Glutamatergic neuron (in vitro differentiated cells): ENCODE results near the gene GAREM2. TPM values are rescaled to one million over a fixed set of nuclear protein-coding genes. Genes with fewer than 3 reads are reported as not detected.

ENCODE experiments used
- DNase-seq: peaks from one replicate; pipeline ENCODE4 v3.0.0; 2022
- H3K27ac Mint-ChIP-seq: one replicate; pipeline ENCODE4 v1.8.0; 2020; ENCODE audit warnings: mild to moderate bottlenecking, mixed read lengths, inconsistent platforms; ENCODE audit not compliant: unreplicated experiment
- H3K27me3 Mint-ChIP-seq: one replicate; pipeline ENCODE4 v1.8.0; 2020; ENCODE audit warnings: mild to moderate bottlenecking, moderate library complexity, mixed read lengths, inconsistent platforms; ENCODE audit not compliant: unreplicated experiment
- H3K36me3 Mint-ChIP-seq: one replicate; pipeline ENCODE4 v1.8.0; 2020; ENCODE audit warnings: mild to moderate bottlenecking, mixed read lengths, inconsistent platforms; ENCODE audit not compliant: unreplicated experiment
- H3K4me1 Mint-ChIP-seq: one replicate; pipeline ENCODE4 v1.8.0; 2020; ENCODE audit warnings: mild to moderate bottlenecking, low read depth, mixed read lengths, inconsistent platforms; ENCODE audit not compliant: unreplicated experiment
- H3K4me3 Mint-ChIP-seq: one replicate; pipeline ENCODE4 v1.8.0; 2020; ENCODE audit warnings: mild to moderate bottlenecking, mixed read lengths, inconsistent platforms; ENCODE audit not compliant: unreplicated experiment
- H3K9me3 Mint-ChIP-seq: one replicate; pipeline ENCODE4 v1.8.0; 2020; ENCODE audit warnings: mild to moderate bottlenecking, moderate library complexity, mixed read lengths, inconsistent platforms; ENCODE audit not compliant: unreplicated experiment
- CTCF ChIP-seq: fragments of 200-600 bp; sonication (generic); IDR thresholded peaks from one replicate; pipeline ENCODE4 v1.5.0; 2021; ENCODE audit not compliant: partially characterized antibody, unreplicated experiment
- total RNA-seq: library from RNA; stranded (reverse); fragmentation: NEBNext Ultra II Directional; extraction: Animal tissue kit (Norgen Biotek cat#: 25700); gene quantifications from one replicate; pipeline ENCODE4 v1.2.1, GENCODE V29; 2021; ENCODE audit not compliant: unreplicated experiment

GAREM2 gene
- total RNA-seq, 1 donor from 2014 or later: 49.3 TPM

DNA sequence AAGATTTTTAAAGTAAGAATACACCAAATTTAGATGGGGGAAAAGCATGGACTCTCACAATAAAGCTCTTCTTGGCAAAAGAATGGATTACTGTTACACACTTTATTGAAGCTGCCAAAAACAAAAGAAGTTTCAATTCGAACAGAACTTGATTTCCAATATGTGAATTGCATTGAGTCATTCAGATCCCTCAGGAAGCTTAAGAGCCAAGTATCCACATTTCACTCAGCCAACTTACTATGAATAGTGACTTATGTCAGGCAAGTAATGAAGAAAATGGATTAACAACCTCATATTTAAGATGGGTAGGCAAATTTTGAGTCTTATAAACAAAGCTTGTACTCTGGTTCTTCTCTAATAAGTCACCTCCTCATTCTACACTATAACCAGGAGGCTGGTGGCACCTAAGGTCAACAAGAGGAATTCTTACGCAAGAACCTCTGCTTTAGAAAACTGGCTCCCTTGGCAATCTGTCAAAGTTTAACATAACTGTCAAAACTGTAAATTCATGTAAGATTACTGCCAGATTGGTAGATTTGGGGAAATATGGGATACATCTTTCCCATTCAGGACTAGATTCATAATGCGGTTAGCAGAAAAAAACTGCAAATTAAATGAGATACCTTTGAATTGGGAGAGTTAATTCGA lies 65.5 kb downstream of the GAREM2 start:
- Mint-ChIP-seq H3K9me3 (peaks cover 1% of the 10 kb centered on the region), H3K4me3 (no peak overlapping the region), H3K36me3 (no peaks in the 10 kb centered on the region), H3K27me3 (peaks cover 1% of the 10 kb centered on the region), H3K4me1 (peaks cover 5% of the 10 kb centered on the region), H3K27ac (no peak overlapping the region)
- no peak for DNase-seq
- no peak for TF ChIP-seq CTCF

Other genes starting within 250 kb of the GAREM2 start
- 210 TPM for gene KIF3C, start 190.6 kb upstream of the GAREM2 start, total RNA-seq
- 168 TPM for gene RAB10, start 139.0 kb upstream of the GAREM2 start, total RNA-seq
- 89.8 TPM for gene HADHA, start 71.5 kb downstream of the GAREM2 start, total RNA-seq
- gene HADHB, start 71.9 kb downstream of the GAREM2 start, total RNA-seq: 30.5 TPM
- 61.2 TPM for gene SELENOI, start 173.1 kb downstream of the GAREM2 start, total RNA-seq
- gene ADGRF3, start 173.7 kb downstream of the GAREM2 start, total RNA-seq: 0.54 TPM
- 2.3 TPM for gene DRC1, start 228.8 kb downstream of the GAREM2 start, total RNA-seq